B cell (primary cell): Measurements from ENCODE around the gene MYZAP. TPM values are rescaled to one million over a fixed set of nuclear protein-coding genes. Genes with fewer than 3 reads are reported as not detected.

Experiments used
- ATAC-seq: fragments of 200-7000 bp; cut with Tn5 transposase; one replicate; pipeline ENCODE4 v1.10.0; 2021; ENCODE audit warnings: low read depth, mild to moderate bottlenecking, moderate number of reproducible peaks, moderate library complexity
- CTCF ChIA-PET: fragments of 350-600 bp; sonication (Branson Sonifier 250); formaldehyde crosslinking; loops from one replicate; lab custom pipeline; 2021; ENCODE audit warnings: antibody characterized with exemption, inconsistent platforms; lab: Charles Lee
- POLR2A ChIA-PET: fragments of 350-600 bp; sonication (Branson Sonifier 250); formaldehyde crosslinking; loops from one replicate; lab custom pipeline; 2021; ENCODE audit warnings: antibody characterized with exemption; lab: Charles Lee
- DNase-seq: peaks from one replicate; pipeline ENCODE4 v3.0.0; 2013
- H2AFZ ChIP-seq: 2 replicates; pipeline ENCODE4 v1.6.1; 2012; ENCODE audit warnings: mild to moderate bottlenecking, low read depth, low read length; ENCODE audit not compliant: insufficient read depth, poor library complexity, severe bottlenecking
- H3K27ac ChIP-seq, 2 donors: 1 replicate in 1 of 2; 2 replicates in 1 of 2; pipeline ENCODE4 v1.5.1; 2012 to 2013; ENCODE audit warnings: low read length in 2 of 2, mild to moderate bottlenecking in 2 of 2, moderate library complexity in 1 of 2
- H3K27me3 ChIP-seq, 4 experiments: fragments of 200-600 bp in 1 of 4; sonication (generic) in 1 of 4; replicated peaks in 1 of 4; 1 replicate in 2 of 4; 2 replicates in 2 of 4; pipeline versions ENCODE4 v1.6.1 to v1.7.0; 2013 to 2016; ENCODE audit warnings: low read length in 3 of 4, mild to moderate bottlenecking in 2 of 4, mixed read lengths in 1 of 4, moderate library complexity in 1 of 4; ENCODE audit not compliant: insufficient read depth in 4 of 4, control insufficient read depth in 3 of 4; ENCODE audit errors: control extremely low read depth in 1 of 4
- H3K36me3 ChIP-seq, 2 experiments: replicated peaks in 1 of 2; 1 replicate in 1 of 2; 2 replicates in 1 of 2; pipeline versions ENCODE4 v1.6.1 to v1.7.1; 2013; ENCODE audit warnings: low read length in 1 of 2; ENCODE audit not compliant: insufficient read depth in 2 of 2, control insufficient read depth in 1 of 2; ENCODE audit errors: control extremely low read depth in 1 of 2, extremely low read depth in 1 of 2
- H3K4me1 ChIP-seq, 2 donors: fragments of 200-600 bp in 1 of 2; sonication (generic) in 1 of 2; 1 replicate in 1 of 2; 2 replicates in 1 of 2; pipeline versions ENCODE4 v1.5.1 to v1.6.1; 2013 to 2017; ENCODE audit warnings: low read length in 2 of 2; ENCODE audit not compliant: control insufficient read depth in 2 of 2, insufficient read depth in 2 of 2
- H3K4me2 ChIP-seq: replicated peaks from 2 replicates; pipeline ENCODE3; 2012; ENCODE audit warnings: mild to moderate bottlenecking, low read depth, low read length; ENCODE audit not compliant: poor library complexity, severe bottlenecking
- H3K4me3 ChIP-seq, 5 experiments: fragments of 200-600 bp in 1 of 5; sonication (generic) in 1 of 5; 1 replicate in 3 of 5; 2 replicates in 2 of 5; pipeline versions ENCODE4 v1.5.1 to v1.7.0; 2011 to 2016; ENCODE audit warnings: low read length in 4 of 5, mild to moderate bottlenecking in 4 of 5, low read depth in 2 of 5, control low read depth in 1 of 5, moderate library complexity in 1 of 5; ENCODE audit not compliant: insufficient read depth in 1 of 5; ENCODE audit errors: control extremely low read depth in 1 of 5, extremely low read depth in 1 of 5
- H3K79me2 ChIP-seq: fragments of 200-600 bp; sonication (generic); one replicate; pipeline ENCODE4 v1.6.0; 2016; ENCODE audit warnings: low read length; ENCODE audit not compliant: control insufficient read depth, insufficient read depth
- H3K9ac ChIP-seq: fragments of 200-600 bp; sonication (generic); 2 replicates; pipeline ENCODE4 v1.6.1; 2017; ENCODE audit warnings: mild to moderate bottlenecking, low read length, moderate library complexity
- H3K9me3 ChIP-seq, 3 donors: one replicate each; pipeline versions ENCODE4 v1.6.1 to v1.7.1; 2013; ENCODE audit warnings: low read length in 2 of 3; ENCODE audit not compliant: control insufficient read depth in 2 of 3, insufficient read depth in 1 of 3; ENCODE audit errors: control extremely low read depth in 1 of 3
- H4K20me1 ChIP-seq: 2 replicates; pipeline ENCODE4 v1.6.0; 2012; ENCODE audit warnings: mild to moderate bottlenecking, low read length; ENCODE audit not compliant: insufficient read depth, control insufficient read depth, poor library complexity, severe bottlenecking
- H3K27ac Mint-ChIP-seq: one replicate; pipeline ENCODE4 v1.8.0; 2021; ENCODE audit warnings: mixed read lengths
- H3K27me3 Mint-ChIP-seq: one replicate; pipeline ENCODE4 v1.8.0; 2021; ENCODE audit warnings: mixed read lengths
- H3K4me1 Mint-ChIP-seq: one replicate; pipeline ENCODE4 v1.8.0; 2021; ENCODE audit warnings: mixed read lengths
- H3K4me3 Mint-ChIP-seq: one replicate; pipeline ENCODE4 v1.8.0; 2021; ENCODE audit warnings: mixed read lengths
- H3K9me3 Mint-ChIP-seq: one replicate; pipeline ENCODE4 v1.8.0; 2022; ENCODE audit warnings: mixed read lengths; ENCODE audit not compliant: insufficient read depth
- EZH2 ChIP-seq: IDR thresholded peaks from 2 replicates; pipeline ENCODE4 v1.6.1; 2012; ENCODE audit warnings: borderline replicate concordance, low read depth, mild to moderate bottlenecking, moderate library complexity, low read length; ENCODE audit not compliant: insufficient read depth, poor library complexity, severe bottlenecking
- WGBS: methylation state at CpG from one replicate; pipeline ENCODE4 v1.1.5; 2013; ENCODE audit warnings: missing lambda C conversion rate; ENCODE audit not compliant: insufficient coverage; 5-methylcytosine and 5-hydroxymethylcytosine counted together
- intact Hi-C: fragments of 100-400 bp; cut with micrococcal nuclease; formaldehyde crosslinking; loops from one replicate; pipeline ENCODE4 v1.10.0; 2022
- polyA plus RNA-seq: library from polyadenylated mRNA; depleted of rRNA; stranded (reverse); fragments of >200 nt; gene quantifications from 2 replicates; pipeline ENCODE4 v1.2.3, GENCODE V29; 2012
- total RNA-seq, 2 donors: library from RNA; stranded (reverse); fragments of 120-200 nt in 1 of 2; gene quantifications; 1 replicate in 1 of 2; 2 replicates in 1 of 2; pipeline versions ENCODE4 v1.2.3 to v1.2.4, GENCODE V29; 2013 to 2022
- TF ChIP-seq, protein P1 (sequence below): fragments of 200-600 bp; IDR thresholded peaks from one replicate; pipeline ENCODE4 v1.8.0; 2022; ENCODE audit warnings: antibody characterized with exemption, mild to moderate bottlenecking

MYZAP gene
- total and polyA plus RNA-seq, 2 donors (not counting 1 experiment from before 2014, with no cell fraction given): 1.0 to 2.8 TPM

DNA sequence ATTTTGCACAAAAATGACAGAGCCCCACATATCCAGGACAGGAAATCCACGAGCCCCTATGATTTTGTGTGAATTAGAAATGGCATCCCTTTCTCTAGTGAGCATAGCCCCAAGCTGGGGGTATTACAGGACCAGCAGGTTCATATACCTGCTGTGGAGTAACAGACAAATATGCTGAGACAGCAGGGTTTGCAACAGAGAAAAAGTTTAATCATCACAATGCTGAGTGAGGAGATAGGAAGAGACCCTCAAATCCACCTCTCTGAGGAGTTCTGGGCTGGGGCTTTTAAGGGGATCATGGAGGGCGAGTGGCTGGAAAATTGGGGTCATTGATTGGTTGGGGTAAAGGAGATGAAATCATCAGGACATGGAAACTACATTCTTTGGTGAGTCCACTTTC lies 8.4 kb upstream of the MYZAP start:
- peaks cover 30% of the 10 kb centered on the region for H3K27me3 Mint-ChIP-seq
- H3K27ac Mint-ChIP-seq: no peak overlapping the region
- Histone ChIP-seq H3K4me2 (no peak overlapping the region), H3K36me3 (no peaks in the 10 kb centered on the region), H4K20me1 (no peaks in the 10 kb centered on the region), H3K9me3 (peaks cover 0 to 13% (median 13%) of the 10 kb centered on the region in 3 donors), H3K9ac (no peak overlapping the region), H3K79me2 (no peaks in the 10 kb centered on the region), H3K27ac (no peak overlapping the region), H3K27me3 (peaks cover 0 to 22% (median 0%) of the 10 kb centered on the region in 4 experiments), H2AFZ (no peak overlapping the region), H3K4me1 (peaks cover 31 to 34% of the 10 kb centered on the region in 2 donors), H3K4me3 (no peak overlapping the region)
- 86% methylated on average over 1 of the region's 2 CpGs for WGBS
- no peak for ATAC-seq
- no peak overlapping the region for H3K4me3 Mint-ChIP-seq
- intact Hi-C loops: no loop called here
- H3K9me3 Mint-ChIP-seq: peaks cover 3% of the 10 kb centered on the region
- ChIA-PET POLR2A (no interaction called here), CTCF (interaction anchor here (0.8 kb wide), 1 partner anchor 149 kb away, joined by 4 read pairs; no protein-coding TSS in a partner anchor)
- TF ChIP-seq EZH2: no peak
- TF ChIP-seq, protein P1, sequence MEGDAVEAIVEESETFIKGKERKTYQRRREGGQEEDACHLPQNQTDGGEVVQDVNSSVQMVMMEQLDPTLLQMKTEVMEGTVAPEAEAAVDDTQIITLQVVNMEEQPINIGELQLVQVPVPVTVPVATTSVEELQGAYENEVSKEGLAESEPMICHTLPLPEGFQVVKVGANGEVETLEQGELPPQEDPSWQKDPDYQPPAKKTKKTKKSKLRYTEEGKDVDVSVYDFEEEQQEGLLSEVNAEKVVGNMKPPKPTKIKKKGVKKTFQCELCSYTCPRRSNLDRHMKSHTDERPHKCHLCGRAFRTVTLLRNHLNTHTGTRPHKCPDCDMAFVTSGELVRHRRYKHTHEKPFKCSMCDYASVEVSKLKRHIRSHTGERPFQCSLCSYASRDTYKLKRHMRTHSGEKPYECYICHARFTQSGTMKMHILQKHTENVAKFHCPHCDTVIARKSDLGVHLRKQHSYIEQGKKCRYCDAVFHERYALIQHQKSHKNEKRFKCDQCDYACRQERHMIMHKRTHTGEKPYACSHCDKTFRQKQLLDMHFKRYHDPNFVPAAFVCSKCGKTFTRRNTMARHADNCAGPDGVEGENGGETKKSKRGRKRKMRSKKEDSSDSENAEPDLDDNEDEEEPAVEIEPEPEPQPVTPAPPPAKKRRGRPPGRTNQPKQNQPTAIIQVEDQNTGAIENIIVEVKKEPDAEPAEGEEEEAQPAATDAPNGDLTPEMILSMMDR: no peak
- H3K4me1 Mint-ChIP-seq: peaks cover 29% of the 10 kb centered on the region
- no peak for DNase-seq

DNA sequence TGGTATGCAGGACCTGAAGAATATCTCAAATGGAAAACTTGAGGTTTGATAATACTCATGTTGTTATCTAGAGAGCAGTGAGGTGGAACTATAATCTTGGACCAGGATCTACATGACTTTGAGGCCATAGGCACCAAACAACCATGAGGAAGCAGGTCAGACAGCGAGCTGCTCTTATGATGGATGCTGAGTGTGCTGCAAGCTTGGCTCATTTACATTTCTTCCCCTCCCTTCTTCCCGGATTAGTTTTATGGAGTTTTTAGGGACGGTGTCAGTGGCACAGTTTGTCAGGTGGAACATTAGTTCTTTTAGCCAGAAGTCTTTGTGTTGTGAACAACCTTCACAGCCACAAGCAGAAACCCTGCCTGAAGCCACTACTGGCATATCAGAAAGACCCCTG lies 8.0 kb upstream of the MYZAP start:
- no peak overlapping the region for H3K27ac Mint-ChIP-seq
- no peak overlapping the region for H3K4me3 Mint-ChIP-seq
- H3K27me3 Mint-ChIP-seq: peaks cover 26% of the 10 kb centered on the region

More for the DNA sequence above, 8.0 kb upstream of the MYZAP start:
- Histone ChIP-seq H3K27ac (no peak overlapping the region), H3K36me3 (no peaks in the 10 kb centered on the region), H3K27me3 (peaks cover 0 to 22% (median 0%) of the 10 kb centered on the region in 4 experiments), H3K9me3 (peaks cover 0 to 13% (median 13%) of the 10 kb centered on the region in 3 donors), H3K9ac (no peak overlapping the region), H3K4me3 (no peak overlapping the region), H3K4me2 (no peak overlapping the region), H2AFZ (no peak overlapping the region), H3K4me1 (peaks cover 35 to 37% of the 10 kb centered on the region in 2 donors), H4K20me1 (no peaks in the 10 kb centered on the region), H3K79me2 (no peaks in the 10 kb centered on the region)
- ATAC-seq (no peak), DNase-seq (no peak)
- Mint-ChIP-seq H3K9me3 (peaks cover 3% of the 10 kb centered on the region), H3K4me1 (peaks cover 34% of the 10 kb centered on the region)
- ChIA-PET POLR2A (no interaction called here), CTCF (interaction anchor here (0.8 kb wide), 1 partner anchor 148 kb away, joined by 4 read pairs; no protein-coding TSS in a partner anchor)
- no CpG with 5 or more reads among the region's 3 CpGs for WGBS
- TF ChIP-seq EZH2: no peak
- TF ChIP-seq, protein P1: no peak
- intact Hi-C loops: no loop called here
